ENCODE measurements around the gene CEP128. TPM values are rescaled to one million over a fixed set of nuclear protein-coding genes. Genes with fewer than 3 reads are reported as not detected.

CEP128 gene
- total RNA-seq: 11.5 TPM

- DNase-seq (ENCODE audit: low spot score): peak; percentile 95
Measured at GRCh38 chr14:80941241-80942185, at the start of gene CEP128. Gene CEP128, minus strand, starts transcription at chr14:80941738.

- DNase-seq (ENCODE audit: low spot score): no peak
Measured at GRCh38 chr14:80988735-80989429, 47.3 kb upstream of the CEP128 start.

- no peak for DNase-seq (ENCODE audit: low spot score)
Measured at GRCh38 chr14:80988192-80988591, 46.7 kb upstream of the CEP128 start.

- DNase-seq (ENCODE audit: low spot score): peak; percentile 66
Measured at GRCh38 chr14:80987235-80988032, 45.9 kb upstream of the CEP128 start.

- DNase-seq (ENCODE audit: low spot score): no peak
Measured at GRCh38 chr14:80982711-80983110, 41.2 kb upstream of the CEP128 start.

- DNase-seq (ENCODE audit: low spot score): no peak
Measured at GRCh38 chr14:80981673-80982072, 40.1 kb upstream of the CEP128 start.

GRCh38 chr14:80981156-80981555 lies 39.6 kb upstream of the CEP128 start:
- DNase-seq (ENCODE audit: low spot score): no peak

GRCh38 chr14:80979951-80980350 lies 38.4 kb upstream of the CEP128 start:
- DNase-seq (ENCODE audit: low spot score): no peak

GRCh38 chr14:80978403-80978802 lies 36.9 kb upstream of the CEP128 start:
- no peak for DNase-seq (ENCODE audit: low spot score)

GRCh38 chr14:80977221-80977620 lies 35.7 kb upstream of the CEP128 start:
- DNase-seq (ENCODE audit: low spot score): no peak

- no peak for DNase-seq (ENCODE audit: low spot score)
Measured at GRCh38 chr14:80974679-80975078, 33.1 kb upstream of the CEP128 start.

- no peak for DNase-seq (ENCODE audit: low spot score)
Measured at GRCh38 chr14:80973931-80974641, 32.5 kb upstream of the CEP128 start.

GRCh38 chr14:80965037-80965436 lies 23.5 kb upstream of the CEP128 start:
- DNase-seq (ENCODE audit: low spot score): no peak

- no peak for DNase-seq (ENCODE audit: low spot score)
Measured at GRCh38 chr14:80959496-80959895, 18.0 kb upstream of the CEP128 start.

- no peak for DNase-seq (ENCODE audit: low spot score)
Measured at GRCh38 chr14:80958939-80959338, 17.4 kb upstream of the CEP128 start.

GRCh38 chr14:80958226-80958625 lies 16.7 kb upstream of the CEP128 start:
- no peak for DNase-seq (ENCODE audit: low spot score)

- no peak for DNase-seq (ENCODE audit: low spot score)
Measured at GRCh38 chr14:80957613-80958012, 16.1 kb upstream of the CEP128 start.

- no peak for DNase-seq (ENCODE audit: low spot score)
Measured at GRCh38 chr14:80956922-80957321, 15.4 kb upstream of the CEP128 start.

GRCh38 chr14:80956102-80956501 lies 14.6 kb upstream of the CEP128 start:
- DNase-seq (ENCODE audit: low spot score): no peak

GRCh38 chr14:80955416-80955941 lies 13.9 kb upstream of the CEP128 start, which contains the start of gene TSHR:
Gene TSHR, plus strand, starts transcription at chr14:80955621. Its CDS starts 60 bp downstream, at chr14:80955681.
- DNase-seq (ENCODE audit: low spot score): no peak

- peak; percentile 83 for DNase-seq (ENCODE audit: low spot score)
Measured at GRCh38 chr14:80954687-80955299, 13.3 kb upstream of the CEP128 start.
